ENCODE data around the gene RAP1GAP2.
"Not testable (repeated sequence)": the region's sequence is repeated elsewhere in the genome, so short reads cannot be mapped to it uniquely, and the experiment has no call there.

Gene RAP1GAP2

GRCh38 chr17:2815781-2816185, 19.5 kb downstream of the RAP1GAP2 start:
- DNase-seq: no peak

- no peak for DNase-seq
Observed at GRCh38 chr17:2816688-2817087, 20.4 kb downstream of the RAP1GAP2 start.

DNA sequence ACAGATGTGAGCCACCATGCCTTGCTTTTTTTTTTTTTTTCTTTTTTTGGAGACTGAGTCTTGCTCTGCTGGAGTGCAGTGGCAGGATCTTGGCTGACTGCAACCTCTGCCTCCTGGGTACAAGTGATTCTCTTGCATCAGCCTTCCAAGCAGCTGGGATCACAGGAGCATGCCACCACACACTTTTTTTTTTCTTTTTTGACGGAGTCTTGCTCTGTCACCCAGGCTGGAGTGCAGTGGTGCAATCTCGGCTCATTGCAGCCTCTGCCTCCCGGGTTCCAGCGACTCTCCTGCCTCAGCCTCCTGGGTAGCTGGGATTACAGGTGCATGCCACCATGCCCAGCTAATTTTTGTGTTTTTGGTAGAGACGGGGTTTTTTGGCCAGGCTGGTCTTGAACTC, 23.1 kb downstream of the RAP1GAP2 start:
- DNase-seq: not testable (repeated sequence)

DNA sequence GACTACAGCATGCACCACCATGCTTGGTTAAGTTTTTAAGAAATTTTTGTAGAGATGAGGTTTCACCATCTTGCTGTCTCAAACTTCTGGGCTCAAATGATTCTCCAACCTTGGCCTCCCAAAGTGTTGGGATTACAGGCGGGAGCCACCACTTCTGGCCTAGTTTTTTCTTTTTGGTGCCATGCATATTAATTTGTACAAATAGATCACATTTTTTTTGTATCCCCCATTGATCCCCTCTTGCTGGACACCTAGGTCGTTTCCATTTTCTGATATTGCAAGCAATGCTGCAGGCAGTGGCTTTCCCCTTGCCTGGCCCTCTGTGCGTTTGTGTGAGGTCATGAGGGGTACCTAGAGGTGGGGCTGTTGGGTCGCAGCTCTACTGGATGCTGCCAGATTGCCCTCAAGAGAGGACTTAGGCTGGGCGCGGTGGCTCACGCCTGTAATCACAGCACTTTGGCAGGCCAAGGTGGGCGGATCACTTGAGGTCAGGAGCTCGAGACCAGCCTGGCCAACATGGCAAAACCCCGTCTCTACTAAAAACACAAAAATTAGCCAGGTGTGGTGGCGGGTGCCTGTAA, 23.8 kb downstream of the RAP1GAP2 start:
- no peak for DNase-seq

DNA sequence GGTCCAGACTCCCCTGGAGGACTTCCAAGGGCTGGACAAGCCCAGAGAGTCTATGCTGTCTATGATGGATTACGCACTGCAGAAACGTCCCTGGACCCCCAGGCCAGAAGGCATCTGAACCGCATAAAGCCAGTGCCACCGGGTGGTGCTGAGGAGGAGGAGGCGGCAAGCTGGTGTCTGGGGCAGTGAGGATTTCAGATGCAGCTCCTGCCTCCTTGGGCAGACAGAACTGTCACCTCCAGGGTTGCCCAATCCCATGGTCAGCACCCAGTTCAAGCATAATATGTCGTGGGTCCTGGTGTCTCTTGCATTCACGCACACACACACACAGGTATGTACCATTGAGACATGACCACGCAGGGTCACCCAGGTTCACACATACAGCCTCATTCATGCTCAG, 25.6 kb downstream of the RAP1GAP2 start:
- no peak for DNase-seq

DNA sequence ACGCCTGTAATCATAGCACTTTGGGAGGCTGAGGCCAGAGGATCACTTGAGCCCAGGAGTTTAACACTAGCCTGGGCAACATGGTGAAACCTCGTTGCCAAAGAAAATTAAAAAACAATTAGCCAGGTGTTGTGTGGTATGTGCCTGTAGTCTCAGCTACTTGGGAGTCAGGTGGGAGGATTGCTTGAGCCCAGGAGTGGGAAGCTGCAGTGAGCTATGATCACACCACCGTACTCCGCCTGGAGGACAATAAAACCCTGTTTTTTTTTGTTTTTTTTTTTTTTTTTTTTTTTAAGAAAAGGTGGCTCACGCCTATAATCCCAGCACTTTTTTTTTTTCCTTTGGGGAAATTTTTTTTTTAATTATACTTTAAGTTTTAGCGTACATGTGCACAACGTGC, 26.1 kb downstream of the RAP1GAP2 start:
- no peak for DNase-seq

DNA sequence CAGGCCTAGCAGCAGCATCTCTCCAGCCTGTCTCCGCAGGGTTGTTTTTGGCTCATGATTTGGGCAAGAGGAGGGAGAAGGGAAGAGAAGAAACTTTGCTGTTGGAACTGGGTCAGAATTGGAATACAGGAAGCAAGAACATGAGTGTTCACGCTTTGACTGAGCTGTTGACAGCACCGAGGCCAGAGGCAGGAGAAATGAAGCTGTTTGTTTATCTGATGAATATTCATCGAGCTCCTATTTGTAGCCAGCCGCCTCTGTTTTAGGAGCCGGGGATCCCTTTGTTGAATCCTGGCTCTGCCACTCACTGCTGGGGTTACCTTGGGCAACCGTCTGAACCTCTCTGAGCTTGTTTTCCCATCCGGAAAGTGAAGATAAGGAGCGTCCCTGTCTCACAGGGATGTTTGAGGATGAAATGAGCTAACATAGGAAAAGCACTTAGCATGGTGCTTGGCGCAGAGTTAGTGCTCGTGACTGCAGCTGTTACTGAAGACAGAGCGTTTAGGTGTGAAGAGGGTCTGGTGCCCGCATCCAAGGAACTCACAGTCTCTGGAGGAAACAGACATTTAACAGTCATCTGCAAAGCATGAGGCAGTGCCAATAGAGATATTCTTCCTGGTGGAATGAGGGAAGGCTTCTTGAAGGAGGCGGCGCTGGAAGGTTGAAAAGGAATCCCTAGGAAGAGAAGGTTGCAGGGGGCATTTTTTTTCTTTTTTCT, 29.2 kb downstream of the RAP1GAP2 start:
- no peak for DNase-seq

DNA sequence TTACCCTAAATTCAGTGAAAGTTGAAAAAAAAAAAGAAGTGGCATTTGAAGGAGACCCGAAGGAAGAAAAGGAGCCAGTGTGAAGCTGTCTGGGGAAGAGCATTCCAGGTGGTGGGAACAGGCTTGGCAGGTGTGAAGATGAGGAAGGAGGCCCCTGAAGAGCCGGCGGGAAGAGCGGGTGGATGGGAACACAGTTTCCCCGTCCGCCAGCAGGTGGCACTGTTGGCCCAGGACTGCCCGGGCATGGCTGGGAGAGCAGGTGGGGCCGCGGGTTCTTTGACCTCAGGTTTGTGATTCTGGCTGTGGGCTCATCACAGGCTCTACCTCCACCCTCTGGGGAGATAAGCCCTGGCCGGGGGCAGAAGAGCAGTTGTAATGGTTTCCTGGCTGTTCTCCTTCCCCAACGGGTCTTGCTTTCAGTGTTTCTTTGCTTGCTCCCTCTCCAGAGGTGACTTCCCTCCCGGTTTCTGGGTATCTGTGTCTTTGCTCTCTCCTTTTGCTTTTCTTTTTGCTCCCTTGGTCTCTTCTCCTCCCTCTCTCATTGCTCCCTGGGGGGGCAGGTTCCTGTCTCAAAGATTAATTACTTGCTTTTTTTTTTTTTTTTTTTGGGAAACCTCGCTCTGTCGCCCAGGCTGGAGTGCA, 32.3 kb downstream of the RAP1GAP2 start:
- DNase-seq: peak; percentile 88 to 89

GRCh38 chr17:2830678-2831077, 34.4 kb downstream of the RAP1GAP2 start:
- no peak for DNase-seq

DNA sequence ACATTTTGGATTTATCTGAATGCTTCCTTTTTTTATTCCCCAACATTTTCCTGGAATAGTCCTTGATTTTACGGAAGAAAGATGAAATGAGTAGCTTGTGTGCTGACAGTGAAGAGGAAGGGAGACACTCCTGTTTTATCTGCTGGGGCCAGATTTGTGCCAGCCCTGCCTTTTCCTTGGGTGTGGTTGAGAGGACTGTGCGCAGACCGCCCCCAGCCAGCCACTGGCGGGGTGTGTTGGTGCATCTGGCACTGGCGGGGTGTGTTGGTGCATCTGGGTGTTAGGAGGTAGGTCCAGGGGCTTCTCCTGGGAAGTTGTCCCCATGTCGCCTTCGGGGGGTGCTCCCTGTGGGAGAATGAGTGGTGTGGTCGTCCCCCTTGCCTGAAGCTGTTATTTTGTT, 39.5 kb downstream of the RAP1GAP2 start:
- no peak for DNase-seq

DNA sequence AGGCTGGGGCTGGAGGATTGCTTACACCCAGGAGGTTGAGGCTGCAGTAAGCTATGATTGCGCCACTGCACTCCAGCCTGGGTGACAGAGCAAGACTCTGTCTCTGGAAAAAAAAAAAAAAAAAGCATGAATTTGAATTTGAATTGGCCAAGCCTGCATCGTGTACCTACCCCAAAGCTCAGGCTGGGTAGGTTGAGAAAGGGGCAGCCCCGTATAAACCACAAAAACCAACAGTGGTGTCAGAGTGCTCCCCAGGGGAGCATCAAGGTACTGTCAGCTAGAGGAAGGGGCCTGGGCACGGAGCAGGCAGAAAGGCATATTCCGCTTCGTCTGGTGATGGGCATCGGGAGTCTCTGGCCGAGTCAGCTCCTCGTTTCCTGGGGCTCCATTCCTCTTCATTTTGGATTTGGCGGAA, 40.9 kb downstream of the RAP1GAP2 start:
- peak; percentile 35 to 58 for DNase-seq

DNA sequence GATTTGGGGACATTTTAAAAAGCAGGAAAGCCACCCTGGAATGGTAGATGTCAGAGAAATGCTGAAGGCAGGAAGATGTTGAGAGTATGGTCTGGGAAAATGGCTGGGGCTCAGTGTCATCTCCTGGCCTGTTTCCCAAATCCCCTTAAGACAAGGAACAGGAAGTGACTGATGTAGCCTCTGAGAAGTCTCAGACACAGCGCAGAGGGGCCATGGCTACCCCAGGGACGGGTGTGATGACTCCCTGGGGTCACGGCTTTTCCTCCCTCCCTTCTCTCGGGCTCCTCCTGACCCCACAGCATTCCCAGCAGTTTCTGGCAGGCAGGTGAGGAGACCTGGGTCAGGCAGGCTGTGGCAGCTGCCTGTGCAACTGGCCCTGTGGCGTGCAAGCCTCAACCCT, 45.4 kb downstream of the RAP1GAP2 start:
- no peak for DNase-seq

- DNase-seq: no peak
Observed at GRCh38 chr17:2842464-2842863, 46.2 kb downstream of the RAP1GAP2 start.

GRCh38 chr17:2844416-2844815, 48.2 kb downstream of the RAP1GAP2 start:
- DNase-seq: no peak

DNA sequence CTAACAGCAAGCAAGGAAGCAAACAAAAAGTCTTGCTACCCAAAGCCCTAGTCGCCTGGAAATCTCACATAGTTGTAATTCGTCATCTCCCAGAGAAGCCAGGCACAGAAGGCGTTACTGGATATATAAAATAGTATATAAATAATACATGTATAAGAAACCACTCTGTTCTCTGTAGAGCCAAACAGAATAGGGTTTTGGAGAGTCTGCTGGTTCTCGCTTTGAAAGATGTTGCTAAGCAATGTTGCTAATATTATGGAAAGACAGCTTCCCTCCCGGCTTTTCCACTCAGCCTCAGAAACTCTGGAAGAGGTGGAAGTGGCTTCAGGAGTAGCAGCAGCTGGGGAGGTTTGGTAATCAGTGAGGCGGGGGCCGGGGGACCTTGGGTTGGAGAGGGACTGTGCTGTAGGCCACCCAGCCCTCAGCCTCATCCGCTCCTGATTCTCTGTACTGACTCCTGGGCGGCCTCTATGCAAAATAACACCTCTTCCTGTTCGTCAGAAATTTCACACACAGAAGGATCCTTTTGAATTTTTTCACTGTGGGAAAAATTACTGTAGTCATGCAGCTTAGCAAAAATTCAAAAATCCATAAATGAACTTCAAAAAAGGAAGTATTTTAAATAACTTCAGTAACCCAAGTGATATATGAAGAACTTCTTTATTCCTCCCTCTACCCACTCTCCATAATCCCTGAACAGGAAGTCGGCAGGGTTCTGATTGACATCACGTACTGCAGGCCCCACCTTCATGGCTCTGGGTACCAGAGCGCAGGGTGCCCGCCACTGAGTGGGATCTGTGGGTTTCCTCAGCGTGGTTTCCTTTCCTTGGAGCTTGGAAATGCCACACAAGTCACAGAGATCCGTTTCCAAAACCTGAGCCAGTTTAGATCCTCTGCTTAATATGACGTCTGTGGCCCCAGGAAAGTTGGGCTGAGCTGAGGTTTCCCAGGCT, 51.4 kb downstream of the RAP1GAP2 start:
- DNase-seq: no peak

- DNase-seq: no peak
Observed at GRCh38 chr17:2849327-2849670, 53.1 kb downstream of the RAP1GAP2 start.

- DNase-seq: no peak
Observed at GRCh38 chr17:2850991-2851390, 54.8 kb downstream of the RAP1GAP2 start.

GRCh38 chr17:2851615-2852014, 55.4 kb downstream of the RAP1GAP2 start:
- no peak for DNase-seq

- no peak for DNase-seq
Observed at GRCh38 chr17:2852221-2852620, 56.0 kb downstream of the RAP1GAP2 start.

GRCh38 chr17:2852729-2853282, 56.6 kb downstream of the RAP1GAP2 start:
- no peak for DNase-seq

DNA sequence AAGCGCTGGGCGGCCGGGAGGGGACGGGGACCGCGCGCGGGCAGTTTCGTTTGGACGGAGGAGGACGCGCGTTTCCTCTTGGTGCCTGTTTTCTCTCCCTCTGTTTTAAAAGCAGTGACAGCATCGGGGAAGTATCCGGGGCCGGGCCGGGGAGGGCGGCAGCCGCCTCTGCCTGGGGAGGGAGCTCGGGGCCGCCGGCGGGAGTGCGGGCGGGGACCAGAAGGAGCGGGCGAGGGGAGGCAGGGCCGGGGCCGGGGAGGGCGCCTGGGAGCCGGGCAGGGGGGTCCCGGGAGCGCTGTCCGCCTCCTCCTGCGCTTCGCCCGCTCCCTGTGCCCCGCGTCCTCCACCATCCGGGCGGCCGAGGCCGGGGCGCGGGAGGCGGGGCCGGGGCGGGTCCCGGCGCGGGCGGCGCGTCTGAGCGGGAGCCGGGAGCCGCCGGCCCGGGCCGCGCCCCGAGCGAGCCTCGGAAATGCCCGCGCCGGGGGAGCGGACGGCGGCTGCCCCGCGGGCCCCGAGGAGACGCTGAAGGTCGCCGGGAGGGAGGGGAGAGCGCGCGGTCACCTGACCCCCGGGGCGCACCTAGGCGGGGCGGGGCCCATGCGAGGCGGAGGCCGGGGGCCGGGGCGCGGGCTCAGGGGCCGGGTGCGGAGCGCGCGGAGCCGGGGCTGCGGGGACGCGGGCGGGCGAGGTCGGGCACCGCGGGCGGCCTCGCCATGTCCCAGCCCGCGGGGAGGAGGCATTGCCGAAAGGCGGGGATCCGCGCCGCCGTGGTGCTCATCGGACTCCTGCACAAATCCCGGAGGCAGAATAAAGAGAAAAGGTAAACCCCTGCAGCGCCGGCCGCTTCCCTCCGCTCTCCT, 57.3 kb downstream of the RAP1GAP2 start:
- DNase-seq: peak; percentile 35 to 47

Measured in stimulated activated CD4-positive, alpha-beta T cell treated with anti-CD3 and anti-CD28 coated beads, Interleukin-2, amount 100 ng/mL, for 24 hours (primary cell).